AG09309 (cell line): ENCODE results near the gene SEMA5A.

Source experiments
- DNase-seq: peaks from one replicate; pipeline ENCODE4 v3.0.0-alpha.2; 2010; ENCODE audit warnings: low read depth
- H3K4me3 ChIP-seq: 2 replicates; pipeline ENCODE4 v1.5.1; 2011; ENCODE audit warnings: mild to moderate bottlenecking, low read depth, low read length, moderate library complexity; ENCODE audit not compliant: control insufficient read depth
- TF ChIP-seq, protein P1 (sequence below): IDR thresholded peaks from 2 replicates; pipeline ENCODE4 v1.5.1; 2011; ENCODE audit warnings: mild to moderate bottlenecking, low read depth, low read length, inconsistent platforms; ENCODE audit not compliant: insufficient read depth, control insufficient read depth; ENCODE audit errors: missing control alignments

The SEMA5A gene

DNA sequence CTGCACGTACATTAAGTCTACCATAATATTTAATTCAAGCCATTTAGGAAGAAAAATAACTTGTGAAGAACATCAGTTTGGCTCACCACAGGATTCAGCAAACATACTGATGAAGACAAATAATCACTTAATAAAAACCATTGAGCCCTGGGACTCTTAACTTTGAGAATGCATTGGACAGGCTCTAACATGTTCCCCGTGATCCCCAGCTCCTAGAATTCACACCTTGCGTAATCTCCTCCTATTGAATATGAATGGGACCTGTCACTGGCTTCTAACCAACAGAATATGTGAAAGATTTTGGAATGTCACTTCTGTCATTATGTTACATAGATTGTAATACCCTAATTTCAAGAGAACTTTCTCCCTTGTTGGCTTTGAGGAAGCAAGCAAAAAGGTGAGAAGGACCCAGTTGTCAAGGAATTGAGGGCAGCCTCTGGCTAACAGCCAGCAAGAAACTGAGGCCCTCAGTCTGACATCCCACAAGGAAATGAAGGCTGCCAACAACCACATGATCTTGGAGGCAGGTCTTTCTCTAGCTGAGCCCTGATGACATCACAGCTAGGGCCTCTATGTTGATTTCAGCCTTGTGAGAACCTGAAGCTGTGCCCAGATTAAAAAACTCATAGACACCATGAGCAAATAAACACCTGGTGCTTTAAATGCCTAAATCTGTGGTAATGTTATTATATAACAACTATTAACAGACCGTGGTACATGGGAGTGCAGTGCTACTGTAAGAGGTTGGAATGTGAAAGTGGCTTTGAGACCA lies 433.2 kb downstream of the SEMA5A start:
- no peak overlapping the region for H3K4me3 ChIP-seq
- TF ChIP-seq, protein P1, sequence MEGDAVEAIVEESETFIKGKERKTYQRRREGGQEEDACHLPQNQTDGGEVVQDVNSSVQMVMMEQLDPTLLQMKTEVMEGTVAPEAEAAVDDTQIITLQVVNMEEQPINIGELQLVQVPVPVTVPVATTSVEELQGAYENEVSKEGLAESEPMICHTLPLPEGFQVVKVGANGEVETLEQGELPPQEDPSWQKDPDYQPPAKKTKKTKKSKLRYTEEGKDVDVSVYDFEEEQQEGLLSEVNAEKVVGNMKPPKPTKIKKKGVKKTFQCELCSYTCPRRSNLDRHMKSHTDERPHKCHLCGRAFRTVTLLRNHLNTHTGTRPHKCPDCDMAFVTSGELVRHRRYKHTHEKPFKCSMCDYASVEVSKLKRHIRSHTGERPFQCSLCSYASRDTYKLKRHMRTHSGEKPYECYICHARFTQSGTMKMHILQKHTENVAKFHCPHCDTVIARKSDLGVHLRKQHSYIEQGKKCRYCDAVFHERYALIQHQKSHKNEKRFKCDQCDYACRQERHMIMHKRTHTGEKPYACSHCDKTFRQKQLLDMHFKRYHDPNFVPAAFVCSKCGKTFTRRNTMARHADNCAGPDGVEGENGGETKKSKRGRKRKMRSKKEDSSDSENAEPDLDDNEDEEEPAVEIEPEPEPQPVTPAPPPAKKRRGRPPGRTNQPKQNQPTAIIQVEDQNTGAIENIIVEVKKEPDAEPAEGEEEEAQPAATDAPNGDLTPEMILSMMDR, result no peak
- DNase-seq, result no peak

DNA sequence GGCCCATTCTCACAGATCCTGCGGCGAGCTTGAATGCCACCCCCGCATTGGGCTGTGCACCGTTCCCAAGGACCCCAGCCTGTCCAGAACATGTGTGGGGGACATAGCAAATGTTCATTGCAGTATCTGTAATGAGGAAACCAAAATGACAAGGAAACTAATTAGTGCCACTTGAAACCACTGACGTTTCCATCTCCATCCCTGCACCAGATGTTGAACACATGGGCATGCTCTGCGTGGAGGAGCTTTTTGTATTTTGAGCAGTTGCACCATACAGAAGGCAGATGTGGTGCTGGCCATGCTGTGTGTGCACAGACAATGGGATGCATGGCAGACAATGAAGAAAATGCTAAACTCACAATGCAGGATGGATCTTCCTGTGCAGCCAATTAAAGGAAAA lies 437.7 kb downstream of the SEMA5A start:
- no peak overlapping the region for H3K4me3 ChIP-seq
- TF ChIP-seq, protein P1, result no peak
- DNase-seq, result no peak

DNA sequence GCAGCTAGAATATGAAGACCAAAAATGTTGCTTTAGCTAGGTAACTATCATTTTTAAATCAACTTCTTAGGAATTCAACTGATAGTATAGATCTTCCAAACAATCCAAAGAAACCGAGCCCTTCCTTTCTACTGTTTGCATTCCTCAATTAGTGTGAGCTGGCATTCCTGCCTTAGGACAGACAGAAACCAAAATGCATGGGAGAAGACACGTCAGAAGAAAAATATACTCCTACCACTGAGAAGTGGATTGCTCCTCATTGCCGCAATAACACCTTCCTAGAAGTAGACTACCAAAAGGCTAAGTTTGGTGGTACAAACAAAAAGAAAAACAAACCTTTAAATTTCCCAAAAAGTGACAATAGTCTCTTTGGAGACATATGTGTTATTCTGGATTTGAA lies 440.0 kb downstream of the SEMA5A start:
- no peak overlapping the region for H3K4me3 ChIP-seq
- DNase-seq, result no peak
- TF ChIP-seq, protein P1, result no peak

DNA sequence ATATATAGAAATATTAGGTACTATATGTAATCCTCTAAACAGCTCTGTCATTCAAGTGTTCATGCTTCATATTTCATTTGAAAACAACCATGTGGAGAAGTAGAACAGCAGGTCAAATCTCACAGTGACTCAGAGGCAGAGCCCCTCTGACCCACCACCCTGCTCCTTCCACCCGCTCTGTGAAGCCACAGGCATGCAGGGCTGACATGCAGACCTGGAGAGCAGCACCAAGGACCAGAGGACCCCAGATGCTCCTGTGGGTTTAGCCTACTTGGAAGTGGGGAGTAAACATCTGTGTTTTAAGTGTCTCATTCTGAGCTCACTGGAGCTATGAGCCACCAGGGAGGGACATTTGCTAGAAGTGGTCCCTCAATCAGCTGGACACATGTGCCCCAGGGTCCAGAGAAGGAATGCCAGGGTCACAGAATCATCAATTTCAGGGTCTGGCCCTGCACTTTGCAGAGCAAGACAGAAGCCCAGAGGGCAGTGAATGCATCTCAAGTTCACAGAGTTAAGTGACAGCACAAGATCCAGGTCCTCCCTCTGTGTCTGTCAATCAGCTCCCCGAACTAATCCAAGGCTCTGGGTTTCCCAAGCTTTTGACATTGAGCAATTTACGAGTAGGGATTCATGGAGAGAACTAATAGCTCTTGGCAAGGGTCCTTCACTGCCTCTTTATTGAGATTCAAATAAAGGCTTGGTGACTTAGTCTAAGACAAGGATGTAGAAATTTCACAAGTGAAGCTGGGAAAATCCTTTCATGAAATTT lies 441.1 kb downstream of the SEMA5A start:
- TF ChIP-seq, protein P1, result no peak
- no peak for DNase-seq
- H3K4me3 ChIP-seq, result no peak overlapping the region

DNA sequence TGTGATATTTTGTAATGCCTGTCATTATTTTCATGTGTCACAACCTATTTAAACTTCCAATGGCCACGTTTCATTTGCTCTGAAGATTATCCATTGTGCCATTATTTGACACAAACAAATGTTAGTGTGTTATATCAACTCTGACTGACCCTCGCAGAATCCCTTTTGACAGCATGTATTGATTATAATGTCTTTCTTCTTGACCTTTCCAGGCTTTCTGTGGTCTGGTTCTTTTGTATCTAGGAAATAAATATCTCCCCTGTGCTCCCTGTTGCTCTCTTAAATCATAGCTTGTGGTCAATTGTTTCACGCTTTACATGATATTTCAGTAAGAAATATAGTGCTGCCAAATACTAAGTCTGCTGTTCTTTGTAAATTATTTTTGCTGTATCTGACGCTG lies 442.6 kb downstream of the SEMA5A start:
- no peak for DNase-seq
- H3K4me3 ChIP-seq, result no peak overlapping the region
- TF ChIP-seq, protein P1, result no peak

DNA sequence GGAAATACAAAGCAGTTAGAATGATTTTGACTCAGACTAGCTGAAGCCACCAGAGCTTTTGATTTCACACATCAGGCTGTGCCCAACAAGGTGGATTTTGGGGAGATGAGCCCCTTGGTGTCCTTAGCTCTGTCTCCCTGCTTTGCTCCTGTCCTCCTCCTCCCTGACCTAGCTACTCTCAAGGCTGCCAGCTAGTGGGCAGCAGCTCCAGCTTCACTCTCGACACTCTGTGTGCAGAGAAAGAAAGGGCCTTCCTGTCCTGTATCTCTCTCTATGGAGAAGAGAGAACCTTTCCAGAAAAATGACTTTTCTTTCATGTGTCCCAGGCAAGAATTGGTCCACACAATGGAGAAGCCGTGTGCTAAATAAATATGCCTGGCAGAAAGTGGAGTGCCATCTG lies 446.2 kb downstream of the SEMA5A start:
- H3K4me3 ChIP-seq, result no peak overlapping the region
- TF ChIP-seq, protein P1, result no peak
- no peak for DNase-seq
